Stimulated activated CD4-positive, alpha-beta T cell treated with anti-CD3 and anti-CD28 coated beads, TNF-alpha, amount 100 ng/mL, for 4 hours (primary cell): ENCODE results near the gene ACRV1.

Source experiments
- DNase-seq, 3 experiments: peaks; one replicate each; pipeline ENCODE4 v3.0.0-alpha.2; 2020; ENCODE audit warnings: low read depth in 3 of 3

The ACRV1 gene

GRCh38 chr11:125649465-125650166 is 31.0 kb downstream of the ACRV1 start:
- DNase-seq = no peak

GRCh38 chr11:125645871-125646270 is 34.8 kb downstream of the ACRV1 start:
- no peak for DNase-seq

GRCh38 chr11:125638315-125638714 is 42.3 kb downstream of the ACRV1 start:
- DNase-seq = no peak

- DNase-seq = no peak
Observed at GRCh38 chr11:125637840-125638239, 42.8 kb downstream of the ACRV1 start.

GRCh38 chr11:125627236-125627910 is 53.3 kb downstream of the ACRV1 start:
- no peak for DNase-seq

- no peak for DNase-seq
Observed at GRCh38 chr11:125626288-125626950, 54.2 kb downstream of the ACRV1 start.

- peak; percentile 68 to 79 (median 76) for DNase-seq
Observed at GRCh38 chr11:125625630-125626287, 54.9 kb downstream of the ACRV1 start.

GRCh38 chr11:125625225-125625629 is 55.4 kb downstream of the ACRV1 start:
- DNase-seq = no peak

- DNase-seq = no peak
Observed at GRCh38 chr11:125624756-125625213, 55.9 kb downstream of the ACRV1 start, which contains the start of gene CHEK1. Gene CHEK1 (plus strand): TSS chr11:125625163. CDS start chr11:125626769, 1,606 bp downstream.

GRCh38 chr11:125623064-125623463 is 57.6 kb downstream of the ACRV1 start:
- no peak for DNase-seq

- no peak for DNase-seq
Observed at GRCh38 chr11:125621995-125622394, 58.7 kb downstream of the ACRV1 start.
